HG02852 (cell line): ENCODE data around the gene KANK2.

Experiments
- ATAC-seq: cut with Tn5 transposase; IDR thresholded peaks from one replicate; pipeline ENCODE4 v1.9.1; 2021; ENCODE audit warnings: mild to moderate bottlenecking, moderate library complexity; ENCODE audit not compliant: unreplicated experiment

The KANK2 gene

GRCh38 chr19:11226716-11227166 is 29.4 kb upstream of the KANK2 start:
- no peak for ATAC-seq

- no peak for ATAC-seq
Observed at GRCh38 chr19:11225815-11226214, 28.5 kb upstream of the KANK2 start.

- no peak for ATAC-seq
Observed at GRCh38 chr19:11225172-11225571, 27.8 kb upstream of the KANK2 start.

- ATAC-seq, result no peak
Observed at GRCh38 chr19:11224429-11224828, 27.1 kb upstream of the KANK2 start.

- ATAC-seq, result no peak
Observed at GRCh38 chr19:11223200-11223599, 25.9 kb upstream of the KANK2 start.

- no peak for ATAC-seq
Observed at GRCh38 chr19:11221082-11221598, 23.8 kb upstream of the KANK2 start.

GRCh38 chr19:11214387-11214786 is 17.0 kb upstream of the KANK2 start:
- no peak for ATAC-seq

GRCh38 chr19:11210656-11210928 is 13.2 kb upstream of the KANK2 start:
- ATAC-seq, result no peak

GRCh38 chr19:11209839-11210655 is 12.7 kb upstream of the KANK2 start:
- no peak for ATAC-seq

- no peak for ATAC-seq
Observed at GRCh38 chr19:11208561-11209471, 11.5 kb upstream of the KANK2 start.

- no peak for ATAC-seq
Observed at GRCh38 chr19:11205939-11206570, 8.7 kb upstream of the KANK2 start.

GRCh38 chr19:11204943-11205349 is 7.6 kb upstream of the KANK2 start:
- ATAC-seq, result no peak

- no peak for ATAC-seq
Observed at GRCh38 chr19:11204076-11204602, 6.8 kb upstream of the KANK2 start.

- ATAC-seq, result no peak
Observed at GRCh38 chr19:11203194-11204075, 6.1 kb upstream of the KANK2 start.

GRCh38 chr19:11202488-11203193 is 5.3 kb upstream of the KANK2 start:
- ATAC-seq, result no peak

- no peak for ATAC-seq
Observed at GRCh38 chr19:11201791-11202190, 4.4 kb upstream of the KANK2 start.

- ATAC-seq, result no peak
Observed at GRCh38 chr19:11200931-11201330, 3.6 kb upstream of the KANK2 start.

- no peak for ATAC-seq
Observed at GRCh38 chr19:11200015-11200574, 2.8 kb upstream of the KANK2 start.

- no peak for ATAC-seq
Observed at GRCh38 chr19:11199517-11199916, 2.2 kb upstream of the KANK2 start.
